Measurements from ENCODE around the gene TRIO.

TRIO gene

GRCh38 chr5:14464096-14464495 is 321.0 kb downstream of the TRIO start:
- no peak for DNase-seq

GRCh38 chr5:14464671-14465070 is 321.5 kb downstream of the TRIO start:
- no peak for DNase-seq

- no peak for DNase-seq
Observed at GRCh38 chr5:14465116-14465515, 322.0 kb downstream of the TRIO start.

DNA sequence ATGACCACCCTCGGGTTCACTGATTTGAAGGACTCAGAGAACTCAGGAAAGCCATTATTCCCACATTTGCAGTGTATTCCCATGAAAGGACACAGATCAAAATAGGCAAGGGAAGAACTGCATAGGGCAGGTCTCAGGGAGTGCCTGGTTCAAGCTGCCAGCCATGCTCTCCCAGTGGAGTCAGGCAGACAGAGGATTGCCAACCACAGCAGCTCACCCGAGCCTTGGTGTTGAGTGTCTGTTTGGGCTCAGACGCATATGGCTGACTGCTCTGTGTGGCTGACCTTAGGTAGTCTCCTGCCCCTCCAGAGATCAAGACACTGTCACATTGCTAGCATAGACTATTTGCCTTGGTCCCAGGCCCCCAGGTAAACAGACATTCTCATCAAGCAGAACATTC is 322.6 kb downstream of the TRIO start:
- no peak for DNase-seq

- no peak for DNase-seq
Observed at GRCh38 chr5:14467251-14467650, 324.1 kb downstream of the TRIO start.

GRCh38 chr5:14467886-14468285 is 324.7 kb downstream of the TRIO start:
- peak; percentile 37 for DNase-seq

- DNase-seq, result no peak
Observed at GRCh38 chr5:14469551-14470377, 326.6 kb downstream of the TRIO start.

DNA sequence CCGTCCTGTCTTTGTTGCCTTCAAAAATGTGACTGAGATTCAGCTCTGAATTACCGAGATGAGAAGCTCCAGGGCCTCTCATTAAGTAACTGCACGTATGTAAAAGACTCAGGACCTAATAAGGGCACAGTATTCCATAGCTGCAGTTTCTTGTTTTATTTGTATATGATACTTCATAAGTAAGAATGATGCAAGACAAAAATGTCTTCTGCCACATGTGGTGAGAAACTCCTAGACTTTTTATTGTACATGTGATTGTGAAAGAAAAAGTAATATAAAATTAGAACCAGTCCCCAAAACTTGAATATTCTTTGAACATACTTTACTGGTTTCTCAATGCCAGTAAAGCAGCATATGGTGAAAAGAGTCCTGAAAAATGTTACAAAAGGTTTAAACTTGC is 328.4 kb downstream of the TRIO start:
- DNase-seq, result peak; percentile 63

DNA sequence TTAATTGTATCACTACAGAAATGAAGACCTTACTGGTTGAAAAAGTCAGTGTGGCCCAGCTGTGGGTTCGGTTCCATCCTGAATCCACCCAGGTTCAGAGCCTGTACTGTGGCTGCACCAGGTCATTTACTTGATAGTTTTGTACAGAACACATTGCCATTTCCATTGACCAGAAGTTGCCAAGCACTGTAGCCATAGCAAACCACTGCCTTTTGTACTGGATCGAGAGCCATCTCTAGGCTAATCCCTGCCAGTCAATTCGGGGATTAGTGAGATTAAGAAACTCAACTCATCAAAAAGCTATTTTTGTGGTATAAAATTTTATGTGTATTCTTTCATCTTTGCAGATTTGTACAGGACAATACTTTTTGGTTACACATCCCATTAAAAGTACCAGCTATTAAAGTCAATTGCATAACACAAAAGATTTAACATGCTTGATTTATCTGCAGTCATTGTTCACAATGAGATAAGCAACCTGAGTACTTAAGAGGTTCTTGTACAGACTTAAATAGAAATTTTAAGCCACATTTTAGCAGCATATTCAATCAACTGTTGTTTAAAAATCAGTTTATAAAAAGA is 329.9 kb downstream of the TRIO start:
- no peak for DNase-seq

- no peak for DNase-seq
Observed at GRCh38 chr5:14475045-14475444, 331.9 kb downstream of the TRIO start.

- peak; percentile 85 for DNase-seq
Observed at GRCh38 chr5:14476786-14477435, 333.8 kb downstream of the TRIO start.

GRCh38 chr5:14479143-14479696 is 336.1 kb downstream of the TRIO start:
- no peak for DNase-seq

- DNase-seq, result no peak
Observed at GRCh38 chr5:14481349-14481748, 338.2 kb downstream of the TRIO start.

GRCh38 chr5:14482085-14482484 is 338.9 kb downstream of the TRIO start:
- no peak for DNase-seq

- DNase-seq, result no peak
Observed at GRCh38 chr5:14483504-14484157, 340.5 kb downstream of the TRIO start.

GRCh38 chr5:14486486-14486885 is 343.3 kb downstream of the TRIO start:
- DNase-seq, result no peak

GRCh38 chr5:14486996-14487896 is 344.1 kb downstream of the TRIO start:
- DNase-seq, result no peak

GRCh38 chr5:14487897-14488570 is 344.9 kb downstream of the TRIO start:
- DNase-seq, result no peak

GRCh38 chr5:14488709-14489108 is 345.6 kb downstream of the TRIO start:
- DNase-seq, result no peak

DNA sequence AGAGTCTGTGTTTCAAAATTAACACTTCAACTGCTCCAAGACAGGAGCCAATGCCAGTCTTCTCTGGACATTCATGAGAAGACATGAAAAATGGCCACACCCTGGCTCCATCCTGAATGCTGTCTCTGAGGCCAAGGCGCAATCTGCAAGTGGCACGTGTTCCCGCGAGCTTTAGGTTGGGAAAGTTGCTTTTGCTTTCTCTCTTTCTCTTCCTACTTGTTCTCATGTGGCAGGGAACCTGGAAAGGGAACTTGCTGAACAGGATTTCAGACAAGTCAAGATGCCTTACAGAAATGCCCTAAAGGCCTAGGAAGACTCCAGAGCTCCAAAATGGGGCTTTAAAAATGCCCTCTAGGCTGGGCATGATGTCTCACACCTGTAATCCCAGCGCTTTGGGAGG is 346.5 kb downstream of the TRIO start:
- no peak for DNase-seq

GRCh38 chr5:14490309-14490711 is 347.2 kb downstream of the TRIO start:
- DNase-seq, result no peak
